Measurements from ENCODE around the gene P2RY12. TPM values are rescaled to one million over a fixed set of nuclear protein-coding genes. Genes with fewer than 3 reads are reported as not detected.

The P2RY12 gene
- total and polyA plus RNA-seq, 12 donors = 0.37 to 13.2 (median 2.6) TPM

- 83 to 92% (median 88%) methylated on average over 3 of the region's 3 CpGs for WGBS, 4 donors
- intact Hi-C loops (cut with DNase I) = no loop called here
These were observed 17.6 kb downstream of the P2RY12 start for GRCh38 chr3:151366993-151367392.

GRCh38 chr3:151362751-151363174 lies 21.8 kb downstream of the P2RY12 start:
- H3K27me3 ChIP-seq = no peaks in the 10 kb centered on the region
- H3K4me1 ChIP-seq (replicated peaks in 1 of 2) = no peaks in the 10 kb centered on the region
- no peak overlapping the region for H3K27ac ChIP-seq
- no peaks in the 10 kb centered on the region for H3K36me3 ChIP-seq (replicated peaks in 1 of 2)
- intact Hi-C loops (cut with DNase I) = no loop called here
- no peak for DNase-seq
- 62 to 80% (median 70%) methylated on average over 3 of the region's 3 CpGs for WGBS, 4 donors
- no peak overlapping the region for H3K4me3 ChIP-seq
- H3K9me3 ChIP-seq (replicated peaks in 1 of 3) = no peaks in the 10 kb centered on the region
- TF ChIP-seq, protein P1, sequence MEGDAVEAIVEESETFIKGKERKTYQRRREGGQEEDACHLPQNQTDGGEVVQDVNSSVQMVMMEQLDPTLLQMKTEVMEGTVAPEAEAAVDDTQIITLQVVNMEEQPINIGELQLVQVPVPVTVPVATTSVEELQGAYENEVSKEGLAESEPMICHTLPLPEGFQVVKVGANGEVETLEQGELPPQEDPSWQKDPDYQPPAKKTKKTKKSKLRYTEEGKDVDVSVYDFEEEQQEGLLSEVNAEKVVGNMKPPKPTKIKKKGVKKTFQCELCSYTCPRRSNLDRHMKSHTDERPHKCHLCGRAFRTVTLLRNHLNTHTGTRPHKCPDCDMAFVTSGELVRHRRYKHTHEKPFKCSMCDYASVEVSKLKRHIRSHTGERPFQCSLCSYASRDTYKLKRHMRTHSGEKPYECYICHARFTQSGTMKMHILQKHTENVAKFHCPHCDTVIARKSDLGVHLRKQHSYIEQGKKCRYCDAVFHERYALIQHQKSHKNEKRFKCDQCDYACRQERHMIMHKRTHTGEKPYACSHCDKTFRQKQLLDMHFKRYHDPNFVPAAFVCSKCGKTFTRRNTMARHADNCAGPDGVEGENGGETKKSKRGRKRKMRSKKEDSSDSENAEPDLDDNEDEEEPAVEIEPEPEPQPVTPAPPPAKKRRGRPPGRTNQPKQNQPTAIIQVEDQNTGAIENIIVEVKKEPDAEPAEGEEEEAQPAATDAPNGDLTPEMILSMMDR (IDR thresholded peaks at IDR 0.05) = no peak
- TF ChIP-seq POLR2A (IDR thresholded peaks at IDR 0.05) = no peak

More at GRCh38 chr3:151366993-151367392, 17.6 kb downstream of the P2RY12 start:
- no peak for TF ChIP-seq POLR2A (IDR thresholded peaks at IDR 0.05)
- TF ChIP-seq, protein P1 (IDR thresholded peaks at IDR 0.05) = no peak
- Histone ChIP-seq H3K27ac (no peak overlapping the region), H3K4me1 (replicated peaks in 1 of 2) (peaks cover 4 to 7% of the 10 kb centered on the region in 2 donors), H3K36me3 (replicated peaks in 1 of 2) (no peaks in the 10 kb centered on the region), H3K4me3 (no peak overlapping the region), H3K27me3 (no peaks in the 10 kb centered on the region), H3K9me3 (replicated peaks in 1 of 3) (no peaks in the 10 kb centered on the region)
- DNase-seq = no peak

GRCh38 chr3:151357463-151357850 lies 27.1 kb downstream of the P2RY12 start:
- WGBS, 4 donors = 60 to 77% (median 71%) methylated on average over 2 of the region's 2 CpGs
- no peak overlapping the region for H3K4me3 ChIP-seq

GRCh38 chr3:151356794-151357462 lies 27.6 kb downstream of the P2RY12 start:
- H3K27me3 ChIP-seq = no peaks in the 10 kb centered on the region
- 47 to 55% (median 51%) methylated on average over 2 of the region's 2 CpGs for WGBS, 4 donors
- no peak overlapping the region for H3K27ac ChIP-seq
- H3K36me3 ChIP-seq (replicated peaks in 1 of 2) = no peaks in the 10 kb centered on the region
- no peaks in the 10 kb centered on the region for H3K9me3 ChIP-seq (replicated peaks in 1 of 3)
- no peak overlapping the region for H3K4me3 ChIP-seq
- H3K4me1 ChIP-seq (replicated peaks in 1 of 2) = no peaks in the 10 kb centered on the region
- intact Hi-C loops (cut with DNase I) = no loop called here
- TF ChIP-seq POLR2A (IDR thresholded peaks at IDR 0.05) = no peak
- TF ChIP-seq, protein P1 (IDR thresholded peaks at IDR 0.05) = no peak
- peak in 1 of 7 donors; percentile 2 for DNase-seq

More at GRCh38 chr3:151357463-151357850, 27.1 kb downstream of the P2RY12 start:
- intact Hi-C loops (cut with DNase I) = no loop called here
- no peak overlapping the region for H3K27ac ChIP-seq
- H3K27me3 ChIP-seq = no peaks in the 10 kb centered on the region
- H3K36me3 ChIP-seq (replicated peaks in 1 of 2) = no peaks in the 10 kb centered on the region
- no peak for DNase-seq
- no peaks in the 10 kb centered on the region for H3K9me3 ChIP-seq (replicated peaks in 1 of 3)
- no peak for TF ChIP-seq POLR2A (IDR thresholded peaks at IDR 0.05)
- TF ChIP-seq, protein P1 (IDR thresholded peaks at IDR 0.05) = no peak
- no peaks in the 10 kb centered on the region for H3K4me1 ChIP-seq (replicated peaks in 1 of 2)
